ENCODE measurements around the gene LRRC51.

Gene LRRC51

DNA sequence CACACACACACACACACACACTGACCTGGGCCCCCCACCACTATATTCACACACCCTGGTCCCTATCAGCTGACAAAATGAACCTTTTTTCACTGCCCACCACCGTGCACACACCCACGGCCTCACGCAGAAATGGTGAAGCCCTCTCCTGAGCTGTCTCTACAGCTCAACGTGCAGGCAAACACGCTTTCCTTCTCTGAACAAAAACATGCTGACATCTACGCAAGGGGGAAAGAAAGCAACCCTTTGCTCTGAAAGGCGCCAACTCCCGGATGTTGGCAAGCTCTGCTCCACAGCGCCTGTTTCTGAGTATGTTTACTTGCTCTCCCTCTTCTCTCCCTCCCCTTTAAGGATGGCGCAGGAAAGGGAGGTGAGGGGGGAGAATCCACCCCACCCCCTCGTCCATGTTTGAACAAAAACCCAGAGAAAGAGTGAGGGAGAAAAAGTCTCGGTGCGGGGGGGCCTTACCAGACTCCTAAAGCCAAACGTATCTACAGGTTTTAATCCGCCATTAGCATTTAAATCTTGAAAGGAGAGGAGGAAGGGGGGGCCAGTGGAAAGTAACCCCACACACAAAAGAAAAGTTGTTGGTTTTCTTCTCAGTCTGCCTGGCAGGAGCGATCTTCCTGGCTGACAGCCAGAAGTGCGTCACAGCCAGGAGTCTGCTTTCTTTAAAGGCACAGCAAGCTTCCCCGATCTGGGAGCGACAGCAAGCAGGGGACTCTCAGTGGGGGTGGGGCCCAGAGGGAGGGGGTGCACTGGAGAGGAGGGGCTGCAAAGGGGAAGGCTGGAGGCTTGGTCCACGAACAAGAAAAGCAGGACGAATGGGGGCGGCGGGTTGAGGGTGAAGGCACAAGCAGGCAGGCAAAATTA lies 39.9 kb upstream of the LRRC51 start:
- Histone ChIP-seq H3K4me3 (peak overlapping the region; percentile 73), H3K27ac (peak overlapping the region; percentile 95)
- TF ChIP-seq, protein P1, sequence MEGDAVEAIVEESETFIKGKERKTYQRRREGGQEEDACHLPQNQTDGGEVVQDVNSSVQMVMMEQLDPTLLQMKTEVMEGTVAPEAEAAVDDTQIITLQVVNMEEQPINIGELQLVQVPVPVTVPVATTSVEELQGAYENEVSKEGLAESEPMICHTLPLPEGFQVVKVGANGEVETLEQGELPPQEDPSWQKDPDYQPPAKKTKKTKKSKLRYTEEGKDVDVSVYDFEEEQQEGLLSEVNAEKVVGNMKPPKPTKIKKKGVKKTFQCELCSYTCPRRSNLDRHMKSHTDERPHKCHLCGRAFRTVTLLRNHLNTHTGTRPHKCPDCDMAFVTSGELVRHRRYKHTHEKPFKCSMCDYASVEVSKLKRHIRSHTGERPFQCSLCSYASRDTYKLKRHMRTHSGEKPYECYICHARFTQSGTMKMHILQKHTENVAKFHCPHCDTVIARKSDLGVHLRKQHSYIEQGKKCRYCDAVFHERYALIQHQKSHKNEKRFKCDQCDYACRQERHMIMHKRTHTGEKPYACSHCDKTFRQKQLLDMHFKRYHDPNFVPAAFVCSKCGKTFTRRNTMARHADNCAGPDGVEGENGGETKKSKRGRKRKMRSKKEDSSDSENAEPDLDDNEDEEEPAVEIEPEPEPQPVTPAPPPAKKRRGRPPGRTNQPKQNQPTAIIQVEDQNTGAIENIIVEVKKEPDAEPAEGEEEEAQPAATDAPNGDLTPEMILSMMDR (IDR thresholded peaks at IDR 0.05) = no peak
- peak; percentile 95 for DNase-seq (ENCODE audit: low spot score)

GRCh38 chr11:72041364-72042063 lies 39.1 kb upstream of the LRRC51 start:
- TF ChIP-seq, protein P1 (IDR thresholded peaks at IDR 0.05) = no peak
- peak overlapping the region; percentile 95 for H3K27ac ChIP-seq
- peak overlapping the region; percentile 73 for H3K4me3 ChIP-seq
- DNase-seq (ENCODE audit: low spot score) = peak; percentile 89

DNA sequence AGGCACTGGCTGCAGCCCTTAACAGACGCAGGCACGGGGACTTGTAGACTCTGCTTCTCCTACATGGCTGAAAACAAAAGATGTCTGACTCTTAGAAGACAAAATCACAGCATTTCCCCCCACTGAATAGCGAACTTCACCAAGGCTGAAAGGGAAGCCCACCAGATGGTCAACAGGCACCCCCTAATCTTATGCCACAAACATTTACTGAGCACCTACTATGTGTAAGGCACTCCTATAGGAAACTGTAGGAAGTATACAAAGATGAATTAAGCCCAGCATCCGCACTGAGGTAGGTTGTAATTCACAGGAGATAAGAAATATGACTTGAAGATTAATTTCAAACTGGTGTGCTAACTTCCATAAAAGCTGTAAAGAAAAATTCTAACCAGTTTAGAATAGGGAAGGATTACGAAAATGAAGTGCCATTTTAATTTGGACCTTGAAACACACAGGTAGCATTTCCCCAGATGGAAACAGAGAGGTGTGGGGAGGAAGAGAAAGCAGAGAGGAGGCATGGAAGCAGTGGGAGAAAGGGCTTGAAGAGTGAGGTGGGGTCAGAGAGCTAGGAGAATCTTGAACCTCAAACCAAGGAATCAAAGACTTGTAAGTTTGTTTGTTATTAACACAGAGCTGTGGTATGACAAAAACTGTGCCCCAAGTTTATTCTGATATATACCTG lies 38.4 kb upstream of the LRRC51 start:
- Histone ChIP-seq H3K27ac (peak overlapping the region; percentile 95), H3K4me3 (peak overlapping the region; percentile 73)
- TF ChIP-seq, protein P1 (IDR thresholded peaks at IDR 0.05) = no peak
- DNase-seq (ENCODE audit: low spot score) = no peak

- Histone ChIP-seq H3K27ac (no peak overlapping the region), H3K4me3 (no peak overlapping the region)
- no peak for DNase-seq (ENCODE audit: low spot score)
- TF ChIP-seq, protein P1 (IDR thresholded peaks at IDR 0.05) = no peak
These were observed 34.8 kb upstream of the LRRC51 start for GRCh38 chr11:72045849-72046248.

DNA sequence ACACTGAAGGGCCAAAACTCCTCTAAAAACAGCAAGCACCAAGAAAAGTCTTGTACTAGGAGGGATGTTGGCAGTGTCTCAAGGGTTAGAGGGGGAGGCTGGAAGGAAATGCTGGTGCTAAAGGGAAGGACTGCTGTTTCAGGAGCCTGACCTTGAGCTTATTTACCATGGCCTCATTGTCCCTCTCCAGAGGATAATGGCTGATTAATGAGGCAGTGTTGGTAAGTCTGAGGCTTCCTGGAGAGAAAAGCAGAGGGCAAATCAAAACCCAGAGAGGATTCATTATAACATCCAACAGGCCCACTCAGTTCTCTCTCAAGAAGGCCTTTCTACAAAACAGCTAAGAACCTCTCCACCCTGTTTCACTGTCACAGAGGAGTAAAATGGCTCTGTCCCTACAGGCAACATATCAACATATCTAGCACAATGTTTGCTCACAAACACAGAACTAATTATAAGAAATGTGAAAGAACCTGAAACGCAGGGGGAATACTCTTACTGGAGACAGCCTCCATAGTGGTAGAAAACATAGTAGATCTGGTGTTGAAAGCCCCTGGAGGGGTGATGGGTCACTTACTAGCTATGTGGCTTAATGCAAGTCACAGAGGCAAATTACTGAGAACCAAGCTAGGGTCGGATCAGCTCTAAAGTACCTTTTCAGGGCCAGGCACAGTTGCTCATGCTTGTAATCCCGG lies 31.7 kb upstream of the LRRC51 start:
- no peak overlapping the region for H3K4me3 ChIP-seq
- TF ChIP-seq, protein P1 (IDR thresholded peaks at IDR 0.05) = no peak
- H3K27ac ChIP-seq = peak overlapping the region in 1 of 2 donors; percentile 26
- no peak for DNase-seq (ENCODE audit: low spot score)

- Histone ChIP-seq H3K27ac (no peak overlapping the region), H3K4me3 (no peak overlapping the region)
- no peak for DNase-seq (ENCODE audit: low spot score)
- TF ChIP-seq, protein P1 (IDR thresholded peaks at IDR 0.05) = no peak
These were observed 22.1 kb upstream of the LRRC51 start for GRCh38 chr11:72058416-72059034.

Data from coronary artery (tissue), 2 donors.